ENCODE data around the gene RPRML.
"Not testable (repeated sequence)": the region's sequence is repeated elsewhere in the genome, so short reads cannot be mapped to it uniquely, and the experiment has no call there.

RPRML gene

GRCh38 chr17:46979147-46979863, at the start of gene RPRML:
TSS of gene RPRML (minus strand) at chr17:46979253. CDS start at chr17:46979007, 246 bp downstream.
- DNase-seq (ENCODE audit: low read depth in 2 of 2) = no peak

- DNase-seq (ENCODE audit: low read depth in 2 of 2) = not testable (repeated sequence)
These were observed 37.9 kb upstream of the RPRML start for GRCh38 chr17:47016966-47017365.

GRCh38 chr17:47013341-47013740, 34.3 kb upstream of the RPRML start:
- DNase-seq (ENCODE audit: low read depth in 2 of 2) = peak; percentile 33 to 36

GRCh38 chr17:47012457-47012856, 33.4 kb upstream of the RPRML start:
- no peak for DNase-seq (ENCODE audit: low read depth in 2 of 2)

- DNase-seq (ENCODE audit: low read depth in 2 of 2) = no peak
These were observed 30.9 kb upstream of the RPRML start for GRCh38 chr17:47009759-47010594.

GRCh38 chr17:47004906-47005305, 25.9 kb upstream of the RPRML start:
- no peak for DNase-seq (ENCODE audit: low read depth in 2 of 2)

GRCh38 chr17:47003864-47004263, 24.8 kb upstream of the RPRML start:
- DNase-seq (ENCODE audit: low read depth in 2 of 2) = not testable (repeated sequence)

GRCh38 chr17:46995841-46996571, 17.0 kb upstream of the RPRML start:
- no peak for DNase-seq (ENCODE audit: low read depth in 2 of 2)

GRCh38 chr17:46994993-46995392, 15.9 kb upstream of the RPRML start:
- no peak for DNase-seq (ENCODE audit: low read depth in 2 of 2)

- DNase-seq (ENCODE audit: low read depth in 2 of 2) = no peak
These were observed 12.6 kb upstream of the RPRML start for GRCh38 chr17:46991617-46992016.

GRCh38 chr17:46989637-46990431, 10.8 kb upstream of the RPRML start:
- no peak for DNase-seq (ENCODE audit: low read depth in 2 of 2)

GRCh38 chr17:46987927-46988326, 8.9 kb upstream of the RPRML start:
- not testable (repeated sequence) for DNase-seq (ENCODE audit: low read depth in 2 of 2)

- no peak for DNase-seq (ENCODE audit: low read depth in 2 of 2)
These were observed 7.3 kb upstream of the RPRML start for GRCh38 chr17:46986366-46986765.

GRCh38 chr17:46984892-46985291, 5.8 kb upstream of the RPRML start:
- DNase-seq (ENCODE audit: low read depth in 2 of 2) = no peak

- no peak for DNase-seq (ENCODE audit: low read depth in 2 of 2)
These were observed 5.3 kb upstream of the RPRML start for GRCh38 chr17:46984341-46984740.

GRCh38 chr17:46983782-46984181, 4.7 kb upstream of the RPRML start:
- DNase-seq (ENCODE audit: low read depth in 2 of 2) = no peak

- DNase-seq (ENCODE audit: low read depth in 2 of 2) = no peak
These were observed 3.5 kb upstream of the RPRML start for GRCh38 chr17:46982577-46982976.

GRCh38 chr17:46978489-46979146, 435 bp downstream of the RPRML start:
- no peak for DNase-seq (ENCODE audit: low read depth in 2 of 2)

- no peak for DNase-seq (ENCODE audit: low read depth in 2 of 2)
These were observed 1.1 kb downstream of the RPRML start for GRCh38 chr17:46977750-46978488.

GRCh38 chr17:46977348-46977747, 1.7 kb downstream of the RPRML start:
- no peak for DNase-seq (ENCODE audit: low read depth in 2 of 2)
